Tongue (tissue), 3 donors: ENCODE results near the gene CPEB3. TPM values are rescaled to one million over a fixed set of nuclear protein-coding genes. Genes with fewer than 3 reads are reported as not detected.
"Not testable (repeated sequence)": the region's sequence is repeated elsewhere in the genome, so short reads cannot be mapped to it uniquely, and the experiment has no call there.

Experiments
- DNase-seq: peaks from one replicate; pipeline ENCODE4 v3.0.0-alpha.2; 2015
- small RNA-seq: library from RNA; depleted of rRNA; stranded (forward); fragments of <200 nt; gene quantifications from one replicate; pipeline ENCODE3, GENCODE V24; 2014; ENCODE audit warnings: low replicate concordance
- total RNA-seq: library from RNA; depleted of rRNA; stranded (reverse); fragments of >200 nt; gene quantifications from one replicate; pipeline ENCODE4 v1.2.3, GENCODE V29; 2014

Gene CPEB3
- total RNA-seq, 1 donor from 2014 or later, result 7.2 TPM

GRCh38 chr10:92025340-92025739, 265.5 kb downstream of the CPEB3 start:
- DNase-seq, result not testable (repeated sequence)

GRCh38 chr10:92024700-92025099, 266.2 kb downstream of the CPEB3 start:
- no peak for DNase-seq

GRCh38 chr10:92014620-92015019, 276.3 kb downstream of the CPEB3 start:
- no peak for DNase-seq

GRCh38 chr10:92011560-92012214, 279.2 kb downstream of the CPEB3 start:
- no peak for DNase-seq

GRCh38 chr10:92010047-92010735, 280.7 kb downstream of the CPEB3 start:
- no peak for DNase-seq

- DNase-seq, result no peak
These were observed 281.4 kb downstream of the CPEB3 start for GRCh38 chr10:92009445-92009844.

- DNase-seq, result no peak
These were observed 284.9 kb downstream of the CPEB3 start for GRCh38 chr10:92005978-92006377.

GRCh38 chr10:92003258-92003657, 287.6 kb downstream of the CPEB3 start:
- no peak for DNase-seq

GRCh38 chr10:92001995-92002394, 288.9 kb downstream of the CPEB3 start:
- DNase-seq, result no peak

- DNase-seq, result no peak
These were observed 289.3 kb downstream of the CPEB3 start for GRCh38 chr10:92001581-92001980.

Small RNA genes within 50 kb of the gene (small RNA-seq; reads per million reads assigned to genes)
- gene RF00019 (not detected), gene RF00402 (not detected), gene RF00622 (not detected), gene RNY3P12 (not detected)

Other genes starting within 250 kb of the CPEB3 start
- gene MARCHF5, start 89 bp upstream of the CPEB3 start, total RNA-seq, result 18.7 TPM